Prostate gland (tissue), 2 donors: ENCODE results near the gene THEM5. TPM values are rescaled to one million over a fixed set of nuclear protein-coding genes. Genes with fewer than 3 reads are reported as not detected.

Source experiments
- DNase-seq: peaks from one replicate; pipeline ENCODE4 v3.0.0-alpha.2; 2019; ENCODE audit warnings: low spot score
- H3K27ac ChIP-seq, 2 donors: fragments of 200-600 bp; sonication (generic); 2 replicates each; pipeline ENCODE4 v1.5.1; 2017 to 2019
- H3K27me3 ChIP-seq: fragments of 200-600 bp; sonication (generic); replicated peaks from 2 replicates; pipeline ENCODE4 v1.5.1; 2019; ENCODE audit not compliant: insufficient read depth
- H3K36me3 ChIP-seq, 2 donors: fragments of 200-600 bp; sonication (generic); 1 replicate in 1 of 2; 2 replicates in 1 of 2; pipeline versions ENCODE4 v1.5.1 to v1.8.1; 2017 to 2019
- H3K4me1 ChIP-seq: fragments of 200-600 bp; sonication (generic); replicated peaks from 2 replicates; pipeline ENCODE4 v1.5.1; 2019
- H3K4me3 ChIP-seq, 2 donors: fragments of 200-600 bp; sonication (generic); 2 replicates each; pipeline ENCODE4 v1.5.1; 2017 to 2019
- H3K9me3 ChIP-seq: fragments of 200-600 bp; sonication (generic); 2 replicates; pipeline ENCODE4 v1.5.1; 2017
- CTCF ChIP-seq, 4 experiments: fragments of 200-600 bp in 2 of 4; fragments of 450-650 bp in 2 of 4; sonication (generic) in 2 of 4; IDR thresholded peaks; 1 replicate in 3 of 4; 2 replicates in 1 of 4; pipeline ENCODE4 v1.5.1; 2016 to 2019; ENCODE audit warnings: antibody characterized with exemption in 4 of 4, mild to moderate bottlenecking in 2 of 4, moderate library complexity in 2 of 4
- POLR2A ChIP-seq: fragments of 450-650 bp; IDR thresholded peaks from one replicate; pipeline ENCODE4 v1.6.1; 2016; ENCODE audit warnings: antibody characterized with exemption, mild to moderate bottlenecking
- POLR2AphosphoS5 ChIP-seq: sonication (generic); formaldehyde crosslinking; IDR thresholded peaks from one replicate; pipeline ENCODE4 v1.6.1; 2017; ENCODE audit warnings: antibody characterized with exemption
- WGBS: methylation state at CpG from one replicate; pipeline ENCODE4 v1.1.5; 2018; 5-methylcytosine and 5-hydroxymethylcytosine counted together
- intact Hi-C: fragments of 100-400 bp; cut with DNase I; formaldehyde crosslinking; loops from one replicate; pipeline ENCODE4 v1.14.2; 2022
- total RNA-seq, 2 donors: library from RNA; depleted of rRNA; stranded (reverse); fragments of >200 nt; gene quantifications; one replicate each; pipeline ENCODE4 v1.1.0, GENCODE V29; 2016

Gene THEM5
- total RNA-seq, 2 donors from 2014 or later = not detected

GRCh38 chr1:151809985-151810556, 43.4 kb downstream of the THEM5 start:
- Histone ChIP-seq H3K9me3 (no peaks in the 10 kb centered on the region), H3K4me1 (no peaks in the 10 kb centered on the region), H3K4me3 (no peak overlapping the region), H3K27ac (no peak overlapping the region), H3K27me3 (no peaks in the 10 kb centered on the region), H3K36me3 (no peaks in the 10 kb centered on the region)
- intact Hi-C loops = no loop called here
- no peak for TF ChIP-seq POLR2A
- no peak for TF ChIP-seq POLR2AphosphoS5
- TF ChIP-seq CTCF (IDR thresholded peaks at IDR 0.05) = no peak
- 100% methylated on average over 1 of the region's 1 CpG for WGBS
- DNase-seq = no peak

- H3K4me1 ChIP-seq = no peaks in the 10 kb centered on the region
- H3K27me3 ChIP-seq = no peaks in the 10 kb centered on the region
- no peaks in the 10 kb centered on the region for H3K36me3 ChIP-seq
- no peak for DNase-seq
- H3K4me3 ChIP-seq = no peak overlapping the region
- no peak overlapping the region for H3K27ac ChIP-seq
- no peaks in the 10 kb centered on the region for H3K9me3 ChIP-seq
- intact Hi-C loops = no loop called here
- 62% methylated on average over 8 of the region's 8 CpGs for WGBS
- no peak for TF ChIP-seq POLR2A
- no peak for TF ChIP-seq POLR2AphosphoS5
- TF ChIP-seq CTCF (IDR thresholded peaks at IDR 0.05) = no peak
Observed at GRCh38 chr1:151809290-151809984, 44.1 kb downstream of the THEM5 start.

GRCh38 chr1:151807766-151808165, 45.7 kb downstream of the THEM5 start:
- WGBS = 86% methylated on average over 1 of the region's 1 CpG
- intact Hi-C loops = no loop called here
- TF ChIP-seq POLR2AphosphoS5 = no peak
- no peak for TF ChIP-seq CTCF (IDR thresholded peaks at IDR 0.05)
- TF ChIP-seq POLR2A = no peak
- no peaks in the 10 kb centered on the region for H3K4me1 ChIP-seq
- DNase-seq = no peak
- no peak overlapping the region for H3K4me3 ChIP-seq
- no peaks in the 10 kb centered on the region for H3K27me3 ChIP-seq
- H3K9me3 ChIP-seq = no peaks in the 10 kb centered on the region
- H3K27ac ChIP-seq = no peak overlapping the region
- no peaks in the 10 kb centered on the region for H3K36me3 ChIP-seq

- H3K4me1 ChIP-seq = no peaks in the 10 kb centered on the region
- no peak for DNase-seq
- intact Hi-C loops = no loop called here
- H3K27me3 ChIP-seq = no peaks in the 10 kb centered on the region
- no peaks in the 10 kb centered on the region for H3K9me3 ChIP-seq
- no peak for TF ChIP-seq CTCF (IDR thresholded peaks at IDR 0.05)
- TF ChIP-seq POLR2A = no peak
- no peak for TF ChIP-seq POLR2AphosphoS5
- H3K27ac ChIP-seq = no peak overlapping the region
- H3K36me3 ChIP-seq = no peaks in the 10 kb centered on the region
- 74% methylated on average over 5 of the region's 5 CpGs for WGBS
- H3K4me3 ChIP-seq = no peak overlapping the region
Observed at GRCh38 chr1:151807131-151807530, 46.4 kb downstream of the THEM5 start.

- WGBS = 89% methylated on average over 7 of the region's 7 CpGs
- Histone ChIP-seq H3K27ac (no peak overlapping the region), H3K4me3 (no peak overlapping the region), H3K4me1 (no peaks in the 10 kb centered on the region), H3K27me3 (no peaks in the 10 kb centered on the region), H3K9me3 (no peaks in the 10 kb centered on the region), H3K36me3 (no peaks in the 10 kb centered on the region)
- intact Hi-C loops = no loop called here
- TF ChIP-seq POLR2AphosphoS5 (no peak), POLR2A (no peak)
- DNase-seq = no peak
Observed at GRCh38 chr1:151806170-151806569, 47.3 kb downstream of the THEM5 start.
